Hair follicle dermal papilla cell (primary cell): ENCODE data around the gene LRRC43. TPM values are rescaled to one million over a fixed set of nuclear protein-coding genes. Genes with fewer than 3 reads are reported as not detected.

Source experiments
- small RNA-seq: library from RNA; depleted of rRNA; stranded (forward); fragments of <200 nt; gene quantifications from one replicate; pipeline ENCODE3, GENCODE V24; 2012
- total RNA-seq: library from RNA; depleted of rRNA; stranded (reverse); fragments of >200 nt; gene quantifications from 2 replicates; pipeline ENCODE4 v1.2.3, GENCODE V29; 2012

LRRC43 gene, protein sequence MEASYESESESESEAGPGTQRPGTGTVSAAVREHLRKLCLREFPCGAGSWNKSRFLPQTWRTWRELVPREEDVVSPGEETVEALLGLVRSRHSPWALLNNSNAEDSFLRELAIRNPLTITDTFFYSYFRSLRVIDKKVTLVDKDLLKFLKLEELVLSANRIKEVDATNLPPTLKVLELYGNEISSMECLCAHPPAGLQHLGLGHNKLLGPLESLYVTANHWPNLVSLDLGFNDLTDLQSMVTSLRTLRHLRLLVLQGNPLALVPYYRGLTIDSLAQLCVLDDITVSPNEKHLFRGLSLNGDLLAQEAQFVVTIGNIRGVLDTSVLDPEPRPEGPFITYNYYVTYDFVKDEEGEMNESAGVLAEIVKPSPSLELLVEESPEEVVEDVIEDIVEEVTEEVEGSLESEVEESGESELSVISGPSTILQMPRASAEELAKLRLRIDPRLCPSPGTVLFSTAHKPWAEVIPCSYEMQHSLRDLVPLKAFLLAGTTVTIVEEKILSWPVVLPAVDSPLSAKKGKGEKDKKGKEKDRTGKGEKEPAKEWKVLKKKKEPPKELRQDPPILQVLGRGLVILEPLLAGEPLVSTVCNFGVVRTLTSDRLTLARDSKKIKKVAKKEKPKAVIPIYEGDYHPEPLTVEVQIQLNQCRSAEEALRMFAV
- total RNA-seq = 0.65 and 3.2 TPM in 2 replicates

GRCh38 chr12:122182887-122183587 is at the start of gene LRRC43:
LRRC43 (plus strand) TSS chr12:122183123; CDS start chr12:122183145, 22 bp downstream.

DNA sequence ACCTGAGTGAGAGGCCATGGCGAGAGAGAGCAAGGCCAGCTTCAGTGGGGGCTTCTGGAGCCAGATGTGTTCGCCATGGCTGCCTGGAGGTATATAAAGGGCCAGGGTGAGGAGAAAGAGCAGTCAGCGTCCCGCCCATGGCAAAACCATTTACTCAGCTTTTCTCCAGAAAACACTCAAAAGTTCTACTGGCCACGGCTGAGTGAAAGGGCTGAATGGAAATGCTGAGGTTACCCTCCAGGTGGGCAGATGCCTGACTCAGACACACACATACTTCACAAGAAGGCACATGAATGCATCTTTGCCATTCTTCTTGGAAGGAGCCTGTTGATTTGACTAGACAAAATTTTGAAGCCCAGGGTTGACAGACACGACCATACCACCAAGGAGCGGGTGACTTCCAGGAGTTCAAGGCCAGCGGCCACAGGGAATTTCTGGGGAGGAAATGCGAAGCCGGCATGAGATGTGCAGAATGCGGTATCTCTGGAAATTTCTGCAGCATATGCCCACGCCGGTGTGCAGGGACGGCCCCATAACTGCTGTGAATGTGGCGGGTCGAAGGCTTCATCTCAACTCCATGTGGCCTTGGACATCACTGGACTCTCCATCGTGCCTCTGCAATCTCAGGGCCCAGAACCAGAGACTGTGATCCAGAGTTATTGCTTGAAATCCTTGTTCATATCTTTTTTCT is 8.6 kb upstream of the LRRC43 start, which contains the start of gene IL31:
IL31 (minus strand) TSS at position 67 of the 691 bp plus-strand sequence; CDS start at position 18, 49 bp downstream.

GRCh38 chr12:122203301-122204166 is 20.6 kb downstream of the LRRC43 start, which contains the start of gene B3GNT4:
B3GNT4 (plus strand) TSS chr12:122203709; CDS start chr12:122204619, 910 bp downstream.

GRCh38 chr12:122225683-122226365 is 42.9 kb downstream of the LRRC43 start, which contains the start of gene DIABLO:
DIABLO (minus strand) TSS chr12:122226052; CDS start chr12:122226014, 38 bp downstream.

Small RNAs within 50 kb of the gene (small RNA-seq; reads per million reads assigned to genes)
- not detected for gene DIABLO

Other genes starting within 250 kb of the LRRC43 start
- gene BCL7A, start 161.2 kb upstream of the LRRC43 start, total RNA-seq = 5.7 and 6.5 TPM in 2 replicates
- 8.5 and 9.7 TPM in 2 replicates for gene MLXIP, start 104.4 kb upstream of the LRRC43 start, total RNA-seq
- gene IL31, start 8.9 kb upstream of the LRRC43 start, total RNA-seq = not detected in 2 replicates
- gene B3GNT4, start 20.6 kb downstream of the LRRC43 start, total RNA-seq = not detected in 2 replicates
- gene DIABLO, start 42.9 kb downstream of the LRRC43 start, total RNA-seq = 45.7 and 47.1 TPM in 2 replicates
- gene VPS33A, start 83.4 kb downstream of the LRRC43 start, total RNA-seq = 20.4 and 24.7 TPM in 2 replicates
- gene CLIP1, start 239.5 kb downstream of the LRRC43 start, total RNA-seq = 66.5 and 71.7 TPM in 2 replicates